ENCODE results near the gene SEC14L1. TPM values are rescaled to one million over a fixed set of nuclear protein-coding genes. Genes with fewer than 3 reads are reported as not detected.

Gene SEC14L1
- total and polyA plus RNA-seq, 2 of the 8 experiments (the other 6 are each of a cell fraction or from before 2014, with no cell fraction given) = 27.2 to 74.4 TPM

DNA sequence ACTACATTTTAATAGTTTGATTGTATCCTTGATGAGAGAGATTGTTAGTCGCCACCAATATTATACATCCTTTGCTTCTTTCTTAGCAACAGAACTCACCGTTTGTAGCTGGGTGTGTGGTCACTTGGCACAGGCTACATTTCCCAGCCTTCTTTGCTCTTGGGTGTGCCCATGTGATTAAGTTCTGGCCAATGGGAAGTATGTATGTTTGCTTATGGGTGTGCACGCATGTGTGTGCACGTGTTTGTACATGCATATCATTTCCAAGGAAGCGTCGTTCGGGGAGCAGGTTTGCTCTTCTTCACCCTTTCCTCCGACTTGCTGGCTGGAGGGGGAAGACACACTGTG is 4.4 kb upstream of the SEC14L1 start (continued):
- TF ChIP-seq NRF1 (IDR thresholded peaks at IDR 0.05; ENCODE audit: low read depth, low read length) (no peak), HDAC2 (IDR thresholded peaks at IDR 0.05; ENCODE audit: borderline replicate concordance in 1 of 2, low read depth in 2 of 2, low read length in 2 of 2) (no peak), RAD21 (IDR thresholded peaks at IDR 0.05 in 1 of 2, conservative IDR thresholded peaks at IDR 0.05 in 1 of 2; ENCODE audit: low read depth in 2 of 2, low read length in 2 of 2) (no peak), RFX5 (IDR thresholded peaks at IDR 0.05; ENCODE audit: borderline replicate concordance, low read depth, low read length) (no peak), TEAD4 (IDR thresholded peaks at IDR 0.05; ENCODE audit: low read depth, low read length) (no peak), USF2 (IDR thresholded peaks at IDR 0.05; ENCODE audit: low read length) (no peak), POLR2AphosphoS5 (IDR thresholded peaks at IDR 0.05; ENCODE audit: low read depth, low read length) (no peak)
